ENCODE data around the gene NPBWR2. TPM values are rescaled to one million over a fixed set of nuclear protein-coding genes. Genes with fewer than 3 reads are reported as not detected.
"Not testable (repeated sequence)": the region's sequence is repeated elsewhere in the genome, so short reads cannot be mapped to it uniquely, and the experiment has no call there.

Gene NPBWR2
- total RNA-seq, 1 donor from 2014 or later, result not detected

GRCh38 chr20:64131406-64131805, 24.0 kb upstream of the NPBWR2 start:
- H3K27me3 ChIP-seq (ENCODE audit: control insufficient read depth, insufficient read depth, low read length), result no peaks in the 10 kb centered on the region
- H3K36me3 ChIP-seq (ENCODE audit: control insufficient read depth, insufficient read depth, low read length), result no peaks in the 10 kb centered on the region
- no peak overlapping the region for H3K4me3 ChIP-seq (ENCODE audit: low read depth, low read length)
- TF ChIP-seq, protein P1, sequence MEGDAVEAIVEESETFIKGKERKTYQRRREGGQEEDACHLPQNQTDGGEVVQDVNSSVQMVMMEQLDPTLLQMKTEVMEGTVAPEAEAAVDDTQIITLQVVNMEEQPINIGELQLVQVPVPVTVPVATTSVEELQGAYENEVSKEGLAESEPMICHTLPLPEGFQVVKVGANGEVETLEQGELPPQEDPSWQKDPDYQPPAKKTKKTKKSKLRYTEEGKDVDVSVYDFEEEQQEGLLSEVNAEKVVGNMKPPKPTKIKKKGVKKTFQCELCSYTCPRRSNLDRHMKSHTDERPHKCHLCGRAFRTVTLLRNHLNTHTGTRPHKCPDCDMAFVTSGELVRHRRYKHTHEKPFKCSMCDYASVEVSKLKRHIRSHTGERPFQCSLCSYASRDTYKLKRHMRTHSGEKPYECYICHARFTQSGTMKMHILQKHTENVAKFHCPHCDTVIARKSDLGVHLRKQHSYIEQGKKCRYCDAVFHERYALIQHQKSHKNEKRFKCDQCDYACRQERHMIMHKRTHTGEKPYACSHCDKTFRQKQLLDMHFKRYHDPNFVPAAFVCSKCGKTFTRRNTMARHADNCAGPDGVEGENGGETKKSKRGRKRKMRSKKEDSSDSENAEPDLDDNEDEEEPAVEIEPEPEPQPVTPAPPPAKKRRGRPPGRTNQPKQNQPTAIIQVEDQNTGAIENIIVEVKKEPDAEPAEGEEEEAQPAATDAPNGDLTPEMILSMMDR (IDR thresholded peaks at IDR 0.05; ENCODE audit: insufficient read depth, low read length, severe bottlenecking), result peak; percentile 22
- DNase-seq (ENCODE audit: low read depth) (peak; percentile 11), FAIRE-seq (no peak)

- TF ChIP-seq, protein P1 (IDR thresholded peaks at IDR 0.05; ENCODE audit: insufficient read depth, low read length, severe bottlenecking), result no peak
- no peak for DNase-seq (ENCODE audit: low read depth)
- no peak overlapping the region for H3K4me3 ChIP-seq (ENCODE audit: low read depth, low read length)
- no peaks in the 10 kb centered on the region for H3K36me3 ChIP-seq (ENCODE audit: control insufficient read depth, insufficient read depth, low read length)
- FAIRE-seq, result no peak
- no peaks in the 10 kb centered on the region for H3K27me3 ChIP-seq (ENCODE audit: control insufficient read depth, insufficient read depth, low read length)
These were observed 23.5 kb upstream of the NPBWR2 start for GRCh38 chr20:64130876-64131275.

GRCh38 chr20:64130271-64130670, 22.9 kb upstream of the NPBWR2 start:
- DNase-seq (ENCODE audit: low read depth) (no peak), FAIRE-seq (no peak)
- no peaks in the 10 kb centered on the region for H3K36me3 ChIP-seq (ENCODE audit: control insufficient read depth, insufficient read depth, low read length)
- TF ChIP-seq, protein P1 (IDR thresholded peaks at IDR 0.05; ENCODE audit: insufficient read depth, low read length, severe bottlenecking), result no peak
- H3K4me3 ChIP-seq (ENCODE audit: low read depth, low read length), result no peak overlapping the region
- H3K27me3 ChIP-seq (ENCODE audit: control insufficient read depth, insufficient read depth, low read length), result no peaks in the 10 kb centered on the region

DNA sequence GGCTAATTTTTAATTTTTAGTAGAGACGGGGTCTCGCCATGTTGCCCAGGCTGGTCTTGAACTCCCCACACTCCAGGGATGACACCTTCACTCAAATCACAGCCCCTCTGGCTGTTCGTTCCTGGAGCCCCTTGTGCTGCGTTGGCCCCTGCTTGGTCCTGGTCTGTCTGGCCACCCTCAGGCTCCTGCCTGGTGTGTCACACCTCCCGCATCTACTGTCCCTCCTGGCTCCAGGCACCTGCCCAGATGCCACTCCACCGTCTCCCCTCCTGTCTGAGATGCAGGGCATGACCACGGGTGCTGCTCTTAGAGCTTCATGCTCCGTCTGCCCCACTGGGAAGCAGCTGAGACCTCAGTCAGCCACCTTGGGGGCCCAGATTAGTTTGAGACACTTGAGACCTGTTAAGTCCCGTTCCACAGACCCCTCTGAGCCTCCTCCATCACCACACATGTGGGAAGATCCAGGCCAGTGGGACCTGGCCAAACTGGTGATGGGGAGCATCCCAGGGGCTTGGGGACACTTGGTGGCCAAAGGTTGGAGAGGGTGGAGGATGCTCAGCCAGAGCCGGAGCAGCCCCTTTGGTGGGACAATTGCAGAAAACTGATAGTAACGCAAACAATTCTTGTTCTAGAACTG, 21.9 kb upstream of the NPBWR2 start:
- TF ChIP-seq, protein P1 (IDR thresholded peaks at IDR 0.05; ENCODE audit: insufficient read depth, low read length, severe bottlenecking), result no peak
- Histone ChIP-seq H3K27me3 (ENCODE audit: control insufficient read depth, insufficient read depth, low read length) (no peaks in the 10 kb centered on the region), H3K36me3 (ENCODE audit: control insufficient read depth, insufficient read depth, low read length) (no peaks in the 10 kb centered on the region), H3K4me3 (ENCODE audit: low read depth, low read length) (no peak overlapping the region)
- DNase-seq (ENCODE audit: low read depth), result no peak
- no peak for FAIRE-seq

DNA sequence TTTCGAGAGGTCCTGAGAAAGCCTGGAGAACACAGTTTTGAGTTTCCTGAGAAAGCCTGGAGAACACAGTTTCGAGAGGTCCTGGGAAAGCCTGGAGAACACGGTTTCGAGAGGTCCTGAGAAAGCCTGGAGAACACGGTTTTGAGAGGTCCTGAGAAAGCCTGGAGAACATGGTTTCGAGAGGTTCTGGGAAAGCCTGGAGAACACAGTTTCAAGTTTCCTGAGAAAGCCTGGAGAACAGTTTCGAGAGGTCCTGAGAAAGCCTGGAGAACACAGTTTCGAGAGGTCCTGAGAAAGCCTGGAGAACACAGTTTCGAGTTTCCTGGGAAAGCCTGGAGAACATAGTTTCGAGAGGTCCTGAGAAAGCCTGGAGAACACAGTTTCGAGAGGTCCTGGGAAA, 16.2 kb upstream of the NPBWR2 start:
- DNase-seq (ENCODE audit: low read depth), result not testable (repeated sequence)

DNA sequence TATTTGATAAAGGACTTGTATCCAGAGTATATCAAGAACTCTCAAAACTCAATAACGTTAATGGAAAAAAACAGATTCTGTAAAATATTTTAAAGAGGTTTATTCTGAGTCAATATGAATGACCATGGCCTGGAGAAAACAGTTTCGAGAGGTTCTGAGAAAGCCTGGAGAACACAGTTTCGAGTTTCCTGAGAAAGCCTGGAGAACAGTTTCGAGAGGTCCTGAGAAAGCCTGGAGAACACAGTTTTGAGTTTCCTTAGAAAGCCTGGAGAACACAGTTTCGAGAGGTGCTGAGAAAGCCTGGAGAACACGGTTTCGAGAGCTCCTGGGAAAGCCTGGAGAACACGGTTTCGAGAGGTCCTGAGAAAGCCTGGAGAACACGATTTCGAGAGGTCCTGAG, 15.6 kb upstream of the NPBWR2 start:
- H3K4me3 ChIP-seq (ENCODE audit: low read depth, low read length); H3K27me3 ChIP-seq (ENCODE audit: control insufficient read depth, insufficient read depth, low read length); FAIRE-seq; H3K36me3 ChIP-seq (ENCODE audit: control insufficient read depth, insufficient read depth, low read length); DNase-seq (ENCODE audit: low read depth): not testable (repeated sequence)

More for the DNA sequence above, 16.2 kb upstream of the NPBWR2 start:
- FAIRE-seq; H3K4me3 ChIP-seq (ENCODE audit: low read depth, low read length); H3K36me3 ChIP-seq (ENCODE audit: control insufficient read depth, insufficient read depth, low read length); H3K27me3 ChIP-seq (ENCODE audit: control insufficient read depth, insufficient read depth, low read length): not testable (repeated sequence)

DNA sequence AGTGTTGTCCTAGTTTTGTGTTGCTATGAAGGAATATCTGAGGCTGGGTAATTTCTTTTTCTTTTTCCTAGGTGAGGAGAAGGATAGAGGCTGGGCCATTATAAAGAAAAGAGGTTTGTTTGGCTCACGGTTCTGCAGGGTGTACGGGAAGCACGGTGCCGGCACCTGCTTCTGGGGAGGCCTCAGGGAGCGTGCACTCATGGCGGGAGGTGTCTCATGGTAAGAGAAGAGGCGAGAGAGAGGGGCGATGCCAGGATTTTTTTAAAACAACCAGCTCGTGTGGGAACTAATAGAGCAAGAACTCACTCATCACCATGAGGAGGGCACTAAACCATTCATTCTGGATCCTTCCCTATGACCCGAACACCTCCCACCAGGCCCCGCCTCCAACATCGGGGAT, 14.2 kb upstream of the NPBWR2 start:
- no peaks in the 10 kb centered on the region for H3K27me3 ChIP-seq (ENCODE audit: control insufficient read depth, insufficient read depth, low read length)
- no peak overlapping the region for H3K4me3 ChIP-seq (ENCODE audit: low read depth, low read length)
- TF ChIP-seq, protein P1 (IDR thresholded peaks at IDR 0.05; ENCODE audit: insufficient read depth, low read length, severe bottlenecking), result no peak
- DNase-seq (ENCODE audit: low read depth) (no peak), FAIRE-seq (no peak)
- no peaks in the 10 kb centered on the region for H3K36me3 ChIP-seq (ENCODE audit: control insufficient read depth, insufficient read depth, low read length)

All from bronchial epithelial cell (primary cell).